HG02588 (cell line): ENCODE results near the gene LOXL3.

Experiments
- ATAC-seq: cut with Tn5 transposase; IDR thresholded peaks from one replicate; pipeline ENCODE4 v1.9.1; 2021; ENCODE audit warnings: mild to moderate bottlenecking, moderate library complexity; ENCODE audit not compliant: unreplicated experiment

The LOXL3 gene

DNA sequence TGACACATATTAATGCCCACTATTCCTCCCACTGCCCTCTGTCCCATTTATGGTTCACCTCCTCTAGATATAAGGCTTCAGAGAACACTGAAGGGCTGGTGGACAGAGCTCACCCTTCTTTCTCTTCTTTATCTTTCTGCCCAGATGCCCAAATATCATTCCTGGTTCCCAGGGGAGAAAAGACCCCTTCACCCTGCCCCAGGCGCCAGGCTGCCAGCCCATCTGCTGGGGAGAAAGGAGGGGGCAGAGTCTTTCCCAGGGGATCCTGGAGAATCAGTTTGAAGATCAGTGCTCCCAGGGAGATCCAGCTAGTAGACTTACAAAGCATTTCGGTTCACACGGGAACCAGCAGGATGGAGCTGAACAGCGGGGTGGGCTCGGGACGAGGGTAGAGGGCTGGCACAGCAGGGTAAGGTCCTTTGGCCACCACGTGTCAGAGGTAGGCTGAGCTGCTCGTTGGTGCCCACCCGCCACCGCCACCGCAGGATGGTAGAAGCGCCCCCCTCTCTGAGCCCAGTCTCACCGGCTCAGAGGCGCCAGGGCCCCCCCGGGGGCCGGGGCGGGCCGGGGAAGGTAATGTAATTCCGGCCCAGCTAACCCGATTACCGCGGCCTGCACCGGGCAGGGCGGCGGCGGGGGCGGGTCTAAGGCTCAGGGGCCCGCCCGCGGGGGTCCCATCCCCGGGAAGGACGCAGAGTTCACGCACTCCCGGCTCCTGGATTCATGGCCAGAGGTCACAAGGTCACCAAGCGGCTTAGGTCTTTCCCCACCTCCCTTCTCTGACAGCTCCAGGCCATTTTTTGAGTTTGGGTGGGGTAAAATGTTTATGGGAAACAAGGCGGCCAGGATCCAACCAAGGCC is 40.8 kb downstream of the LOXL3 start:
- no peak for ATAC-seq

DNA sequence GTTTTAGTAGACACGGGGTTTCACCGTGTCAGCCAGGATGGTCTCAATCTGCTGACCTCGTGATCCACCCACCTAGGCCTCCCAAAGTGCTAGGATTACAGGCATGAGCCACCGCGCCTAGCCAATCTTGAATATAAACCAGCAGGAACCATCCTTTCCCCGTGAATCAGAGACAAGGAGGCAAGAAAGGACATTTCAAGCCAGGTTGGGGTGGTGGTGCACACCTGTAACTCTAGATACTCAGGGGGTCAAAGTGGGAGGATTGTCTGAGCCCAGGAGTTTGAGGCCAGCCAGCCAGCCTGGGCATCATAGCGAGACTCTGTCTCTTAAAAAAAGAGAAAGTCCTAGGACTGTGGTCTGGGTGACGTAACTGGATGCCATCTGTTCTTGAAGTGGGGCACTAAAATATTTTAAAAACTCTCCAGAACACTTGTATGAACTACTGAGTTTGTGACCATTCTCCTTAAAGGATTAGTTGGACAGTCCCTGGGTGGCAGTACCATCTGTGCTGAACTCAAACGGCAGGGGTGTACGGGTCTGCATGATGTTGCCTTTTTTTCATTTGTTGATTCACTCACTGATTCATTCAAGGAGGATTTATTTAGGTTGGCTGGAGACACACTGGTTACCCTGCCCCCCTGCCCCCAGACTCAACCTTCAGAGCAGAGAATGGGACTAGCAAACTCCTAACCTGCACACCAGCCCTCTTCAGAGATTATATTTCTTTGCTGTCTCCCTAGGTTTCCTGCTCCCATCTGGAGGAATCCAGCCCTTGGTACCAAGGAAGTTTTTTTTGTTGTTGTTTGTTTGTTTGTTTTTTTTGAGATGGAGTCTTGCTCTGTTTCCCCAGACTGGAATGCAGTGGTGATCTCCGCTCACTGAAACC is 42.4 kb downstream of the LOXL3 start:
- ATAC-seq: no peak

DNA sequence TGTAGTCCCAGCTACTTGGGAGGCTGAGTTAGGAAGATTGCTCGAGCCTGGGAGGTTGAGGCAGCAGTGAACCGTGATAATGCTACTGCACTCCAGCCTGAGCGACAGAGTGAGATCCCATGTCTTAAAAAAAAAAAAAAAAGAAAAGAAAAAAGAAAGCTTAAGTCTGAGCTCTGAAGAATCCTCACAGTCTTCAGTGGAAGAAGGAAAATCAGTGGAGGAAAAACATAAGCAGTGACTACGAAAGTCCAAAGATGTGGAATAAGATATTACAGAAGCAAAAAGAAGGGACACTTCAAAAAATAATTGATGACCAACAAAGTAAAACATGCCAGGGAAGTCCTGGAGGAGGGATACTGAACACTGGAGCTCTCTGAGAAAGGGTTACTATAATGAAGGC is 43.5 kb downstream of the LOXL3 start:
- ATAC-seq: no peak

DNA sequence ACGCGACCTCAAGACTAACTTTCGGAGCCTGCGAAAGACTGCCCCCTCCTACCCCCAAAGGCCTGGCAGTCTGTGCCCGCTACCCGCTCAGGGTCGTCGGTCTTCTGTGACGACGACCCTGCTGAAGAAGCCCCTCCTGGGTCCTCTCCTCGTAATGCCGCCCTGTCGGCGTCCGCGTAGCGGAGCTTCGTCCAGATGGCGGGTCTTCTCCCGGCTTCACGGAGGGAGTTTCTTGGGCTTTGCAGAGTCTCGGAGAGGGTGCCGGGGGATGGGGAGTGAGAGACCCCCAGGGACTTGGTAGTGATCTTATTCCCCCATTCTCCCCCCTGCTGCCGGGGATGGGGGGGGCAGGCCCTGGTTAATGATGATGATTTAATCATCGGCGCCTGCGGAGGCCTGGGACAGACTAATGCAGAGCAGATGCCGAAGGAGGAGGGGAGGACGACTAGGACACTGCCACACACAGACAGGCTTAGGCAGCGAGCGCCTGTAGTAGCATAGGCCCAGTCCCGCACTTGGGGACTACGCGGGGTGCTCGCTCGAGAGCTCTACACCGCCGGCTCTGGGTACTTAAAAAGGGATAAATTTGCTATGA is 45.7 kb downstream of the LOXL3 start:
- ATAC-seq: no peak

DNA sequence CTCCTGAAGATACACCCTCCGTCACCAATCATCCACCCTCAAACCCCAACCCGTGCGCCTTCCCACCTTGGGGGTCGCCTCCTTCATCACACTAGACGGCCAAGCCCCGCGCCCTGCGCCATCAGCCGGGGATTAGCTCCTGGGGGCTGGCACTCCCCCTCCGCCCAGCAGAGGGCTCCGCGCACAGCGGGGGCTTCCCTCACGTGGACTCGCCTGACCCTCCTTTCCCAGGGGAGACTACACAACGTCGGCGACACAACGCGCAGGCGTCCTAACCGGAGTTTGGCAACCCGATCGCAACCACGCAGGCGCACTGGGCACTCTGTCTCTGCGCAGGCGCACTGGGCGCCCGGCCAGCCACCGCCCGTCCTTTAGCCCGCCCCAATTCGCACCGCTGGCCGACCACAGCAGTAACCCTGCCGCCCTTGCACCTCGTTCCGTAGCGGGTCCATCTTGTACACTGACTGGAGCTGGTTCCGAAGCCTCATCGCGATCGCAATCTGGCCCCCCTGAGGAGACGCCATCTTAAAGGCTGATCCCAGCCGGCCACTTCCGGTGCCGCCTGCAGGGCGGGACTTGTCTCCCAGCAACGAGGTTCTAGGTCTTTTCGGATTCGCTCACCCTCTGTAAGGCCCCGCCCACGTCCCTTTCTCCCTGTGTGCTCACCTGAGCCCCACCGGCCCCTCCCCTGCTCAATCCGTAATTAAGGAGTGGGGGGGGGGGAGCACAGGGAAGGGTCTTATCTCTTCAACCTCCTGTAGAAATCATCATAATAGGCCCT is 46.4 kb downstream of the LOXL3 start, which contains the start of gene PCGF1:
PCGF1 (minus strand) TSS at position 551 of the 781 bp plus-strand sequence; CDS start at position 524, 27 bp downstream.
- peak; percentile 88 for ATAC-seq

DNA sequence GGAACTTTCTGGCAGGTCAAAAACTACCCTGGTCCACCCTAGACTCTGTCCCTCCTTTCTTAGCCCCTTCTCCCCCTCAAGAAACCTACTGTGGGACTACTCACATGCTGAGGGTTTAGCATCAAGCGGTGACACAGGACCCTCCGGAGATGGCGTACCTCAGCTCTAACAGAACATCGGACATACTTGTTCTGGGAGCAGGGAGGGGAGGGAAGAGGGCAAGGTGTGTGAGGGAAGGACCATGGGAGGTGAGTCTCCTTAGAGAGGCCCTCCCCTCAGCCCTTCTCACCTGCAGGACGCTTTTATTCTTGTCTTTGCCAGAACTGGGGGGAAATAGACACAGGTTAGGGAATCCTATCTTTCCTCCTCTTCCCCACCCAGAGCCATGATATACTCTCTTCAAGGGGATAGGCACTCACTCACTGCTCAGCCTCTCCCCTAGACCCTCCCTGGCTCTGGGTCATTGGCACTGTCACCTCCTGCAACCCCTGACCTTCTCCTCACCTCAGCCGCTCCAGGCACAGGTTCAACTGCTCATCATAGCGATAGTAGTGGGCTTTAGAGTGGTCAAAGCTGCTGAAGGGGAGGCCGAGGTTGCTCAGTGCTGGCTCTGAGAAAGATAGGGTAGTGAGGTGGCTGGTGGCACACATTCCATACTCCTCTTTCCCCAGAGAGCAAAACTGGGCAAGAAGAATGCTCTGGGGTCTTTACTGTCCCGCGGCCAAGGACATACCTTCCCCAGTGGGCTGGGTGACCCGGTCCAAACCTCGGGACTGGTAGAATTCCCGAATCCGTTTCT is 48.1 kb downstream of the LOXL3 start:
- no peak for ATAC-seq

DNA sequence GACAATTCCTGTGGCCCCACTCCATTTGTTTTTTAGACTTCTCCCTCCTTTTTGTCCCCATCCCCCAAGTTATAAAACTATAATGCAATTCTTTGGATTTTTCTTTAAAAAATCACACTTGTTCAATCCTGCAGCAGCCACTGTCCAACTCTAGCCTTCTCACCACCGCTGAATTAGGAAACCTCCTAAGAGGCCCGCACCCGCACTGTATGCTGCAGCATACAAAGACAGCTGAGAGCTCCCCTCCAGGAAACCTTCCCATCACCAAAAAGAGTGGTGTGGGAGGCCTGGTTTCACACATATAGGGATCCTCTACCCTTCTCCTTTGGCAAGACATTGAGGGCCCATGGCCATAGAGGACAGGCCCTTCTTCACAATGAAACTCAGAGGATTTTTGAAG is 49.2 kb downstream of the LOXL3 start:
- ATAC-seq: no peak

DNA sequence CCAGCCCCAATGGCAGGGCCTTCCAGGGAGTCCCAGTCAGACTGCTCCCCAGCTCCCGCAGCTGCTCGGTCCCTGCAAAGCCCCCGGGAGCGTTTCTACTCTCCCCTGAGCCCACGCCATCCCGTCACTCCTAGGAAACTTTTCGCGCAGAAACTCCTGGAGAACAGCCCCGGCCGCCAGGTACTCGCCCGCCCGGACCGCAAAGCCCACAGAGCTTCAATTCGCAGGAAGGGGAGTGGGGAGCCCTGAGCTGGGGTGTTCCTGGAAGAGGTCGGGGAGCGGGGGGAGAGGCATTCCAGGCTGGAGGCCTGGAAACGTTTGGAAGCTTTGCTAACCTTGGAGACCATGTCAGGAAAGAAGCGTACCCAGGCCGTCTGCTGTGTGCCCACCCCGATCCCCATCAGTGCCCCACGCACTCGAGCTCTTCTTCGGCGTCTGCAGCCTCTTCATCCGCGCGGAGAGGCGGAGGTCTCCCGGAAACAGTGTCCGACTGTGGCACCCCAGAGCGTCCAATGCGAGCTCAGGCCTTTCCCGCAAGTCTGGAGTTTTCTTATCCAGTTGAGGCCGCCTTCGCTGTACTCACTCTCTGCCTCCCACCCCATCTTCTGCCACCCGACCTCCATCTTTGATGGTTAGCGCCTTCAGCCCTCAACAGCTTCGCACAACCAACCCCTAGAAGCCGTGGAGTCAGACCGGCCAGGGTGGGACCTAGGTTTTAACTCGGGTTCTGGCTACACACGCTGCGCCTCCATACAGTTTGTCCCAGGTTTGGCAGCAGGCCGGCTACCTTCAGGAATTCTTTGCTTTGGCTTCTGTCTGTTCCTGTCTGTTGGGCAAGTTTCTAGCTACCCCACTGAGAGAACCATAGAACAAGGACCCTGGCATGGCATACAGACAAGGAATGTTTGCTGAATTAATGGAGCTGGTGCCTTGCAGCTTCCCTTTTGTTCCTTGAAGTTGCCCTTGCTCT is 50.0 kb downstream of the LOXL3 start:
- no peak for ATAC-seq

DNA sequence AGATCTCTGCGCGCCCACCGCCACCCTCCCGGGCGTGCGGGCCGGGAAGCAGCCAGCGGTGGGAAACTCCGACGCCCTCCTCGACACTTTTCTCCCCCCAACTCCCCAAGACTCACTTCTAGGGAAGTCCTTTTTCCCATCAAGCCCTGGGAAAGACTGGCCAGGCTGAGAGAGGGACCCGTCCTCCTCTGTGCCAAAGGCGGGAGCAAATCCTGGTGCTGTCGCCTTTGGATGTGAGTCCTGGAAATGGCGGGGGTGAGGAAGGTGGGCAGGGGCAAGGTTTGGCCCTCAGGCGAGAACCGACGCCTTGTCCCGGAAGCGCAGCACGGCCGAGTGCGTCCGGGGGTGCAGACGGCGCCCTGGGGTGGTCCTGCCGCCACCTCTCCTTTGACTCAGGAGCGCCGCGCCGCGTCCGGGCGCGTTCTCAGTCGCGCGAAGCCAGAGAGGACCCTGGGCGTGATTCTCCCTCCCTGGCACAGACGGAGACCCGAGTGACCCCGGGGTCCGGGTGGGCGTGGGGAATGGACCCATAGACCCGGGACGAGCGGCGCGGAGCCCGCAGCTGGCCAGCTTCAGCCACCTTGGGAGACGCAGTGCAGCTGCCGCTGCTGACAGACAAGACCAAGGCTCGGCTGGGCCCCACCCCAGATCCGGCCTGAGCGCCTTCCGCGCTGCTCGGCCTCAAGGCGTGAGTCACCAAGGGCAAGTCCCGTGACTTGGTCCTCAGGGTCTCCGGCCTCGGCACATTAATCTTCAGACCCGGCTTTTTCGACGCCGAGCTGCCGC is 50.8 kb downstream of the LOXL3 start:
- ATAC-seq: peak; percentile 27

DNA sequence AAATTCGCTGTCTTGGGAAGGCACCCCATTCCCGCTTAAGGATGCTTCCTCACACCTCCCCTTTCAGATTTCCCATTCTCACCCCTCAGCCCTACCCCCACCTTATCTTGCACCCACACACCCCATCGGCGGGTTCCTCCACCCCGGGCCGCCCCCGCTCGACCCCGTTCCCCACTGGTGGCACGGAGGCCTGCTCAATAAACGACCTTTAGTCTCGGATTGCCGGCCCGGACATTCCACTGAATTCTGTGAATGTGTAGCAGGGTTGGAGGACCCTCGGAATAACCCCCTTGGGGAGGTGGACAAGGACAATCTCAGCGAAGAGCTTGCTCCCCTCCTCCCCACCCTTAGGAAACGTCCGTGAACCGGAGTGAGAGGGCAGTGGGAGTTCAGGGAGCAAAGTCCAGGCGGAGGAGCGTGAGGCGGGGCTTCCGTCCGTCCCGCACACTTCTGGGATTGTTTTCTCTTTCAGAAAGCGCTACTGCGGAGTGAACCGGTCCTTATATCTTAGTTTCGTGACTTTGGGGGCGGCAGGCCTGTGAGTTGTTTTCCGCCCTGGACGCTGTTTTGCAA is 51.5 kb downstream of the LOXL3 start:
- ATAC-seq: no peak

DNA sequence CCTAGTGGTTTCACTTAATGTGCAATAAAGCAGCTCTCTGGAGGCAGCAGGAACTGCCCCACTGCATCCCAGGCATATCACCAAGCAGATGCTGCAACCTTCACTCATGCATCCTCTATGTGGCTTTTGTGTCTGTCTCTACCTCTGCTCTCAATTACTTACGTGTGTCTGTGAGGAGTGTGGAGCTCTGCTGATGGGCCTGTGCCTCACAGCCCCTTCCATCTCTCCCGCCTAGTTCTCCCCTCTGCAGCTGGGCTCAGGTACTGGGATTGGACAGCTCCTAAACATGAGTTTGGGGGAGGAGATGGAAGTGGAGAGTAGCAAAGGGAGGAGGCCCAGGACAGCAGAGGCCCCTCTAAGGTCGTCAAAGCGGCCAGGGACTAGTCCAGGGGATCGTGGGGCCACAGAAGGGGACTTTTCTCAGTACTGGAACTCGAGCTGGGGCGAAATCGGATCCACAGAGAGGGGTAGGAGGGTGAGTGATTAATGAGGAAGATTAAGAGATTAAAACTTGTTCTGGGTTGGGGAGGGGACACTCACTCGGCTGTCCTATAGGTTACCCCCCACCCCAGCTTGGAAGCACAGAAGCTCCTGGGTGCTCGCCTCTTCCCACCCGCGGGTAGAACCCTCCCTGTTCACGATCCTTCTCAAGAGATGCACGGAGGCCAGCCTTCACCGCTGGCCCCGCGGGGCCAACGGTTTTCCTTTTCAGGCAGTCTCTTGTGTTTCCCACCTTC is 52.2 kb downstream of the LOXL3 start:
- ATAC-seq: no peak

DNA sequence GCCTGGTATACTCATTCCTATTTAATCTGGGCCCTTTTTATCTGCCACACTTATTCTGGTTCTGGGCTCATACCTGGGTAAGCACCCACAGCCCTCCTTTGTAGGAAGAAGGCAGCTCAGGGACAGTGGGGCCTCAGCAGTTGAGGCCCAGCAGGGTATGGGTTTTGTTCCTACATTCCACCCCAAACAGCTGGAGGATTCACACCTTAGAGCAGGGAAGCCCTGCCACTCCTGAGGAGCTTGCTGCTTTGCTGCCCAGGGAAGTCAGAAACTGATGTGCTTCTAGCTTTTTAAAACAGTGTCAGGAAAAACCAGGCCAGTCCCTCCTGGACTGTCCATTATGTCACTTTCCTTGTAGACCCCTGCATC is 53.2 kb downstream of the LOXL3 start:
- no peak for ATAC-seq

DNA sequence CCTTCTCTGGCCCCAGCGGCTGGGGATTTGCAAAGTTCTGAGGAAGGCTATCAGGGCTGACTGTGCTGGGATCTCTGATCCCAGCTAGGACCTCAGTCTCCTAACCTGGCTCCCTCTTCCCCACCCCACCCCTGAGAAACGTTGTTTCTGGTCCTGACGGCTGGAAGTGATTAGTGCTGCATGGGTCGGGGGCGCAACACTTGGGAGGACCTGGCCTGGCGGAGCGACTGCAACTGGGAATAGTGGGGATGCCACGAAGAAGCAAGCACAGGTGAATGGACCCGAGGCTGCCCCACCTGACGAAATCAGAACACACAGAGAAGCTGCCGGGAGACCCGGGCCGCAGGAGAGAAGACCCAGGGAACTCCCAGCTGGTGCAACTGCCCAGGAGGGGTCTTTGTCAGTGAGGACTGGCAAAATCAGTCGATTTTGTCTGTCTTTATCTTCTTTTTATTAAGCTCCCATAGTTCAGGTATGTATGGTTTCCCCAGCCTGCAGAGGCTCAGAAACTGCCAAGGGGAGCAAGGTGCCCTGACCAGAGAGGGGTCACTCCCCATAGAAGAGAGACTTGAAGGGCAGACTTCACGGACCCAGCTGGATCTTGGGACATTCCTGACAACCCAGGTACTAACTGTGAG is 53.7 kb downstream of the LOXL3 start:
- ATAC-seq: no peak

DNA sequence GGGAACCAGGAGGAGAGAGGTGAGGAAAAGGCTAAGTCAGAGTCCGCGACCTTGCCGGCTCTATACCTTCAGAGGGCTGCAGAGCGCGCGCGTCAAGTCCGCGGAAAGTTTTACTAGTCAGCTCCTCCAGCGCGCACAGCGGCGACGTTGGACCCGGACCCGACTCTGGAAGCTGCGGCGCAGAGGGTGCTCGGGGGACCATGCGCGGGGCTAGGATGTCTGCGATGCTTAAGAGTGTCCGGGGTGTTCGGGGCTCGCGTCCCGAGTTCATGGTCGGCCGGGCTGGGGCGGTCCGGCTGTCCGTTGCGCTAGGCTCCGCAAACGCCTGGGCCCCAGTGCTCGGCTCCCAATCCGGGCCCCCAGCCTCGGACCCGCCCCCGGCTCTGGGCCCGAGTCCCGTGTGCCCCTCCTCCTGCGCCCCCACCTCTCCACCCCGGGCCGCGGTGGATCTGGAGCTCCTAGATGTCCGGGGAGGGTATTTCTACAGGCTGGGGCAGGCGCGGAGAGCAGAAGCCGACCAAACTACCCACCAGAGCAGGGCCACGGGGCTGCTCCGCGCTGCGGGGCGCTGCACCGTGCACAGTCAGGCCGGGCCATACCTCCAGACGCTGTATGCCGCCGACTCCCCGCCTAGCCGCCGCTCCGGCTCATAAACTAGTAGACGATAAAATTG is 54.3 kb downstream of the LOXL3 start, which contains the start of gene LBX2:
LBX2 (minus strand) TSS at position 337 of the 673 bp plus-strand sequence; CDS start at position 271, 66 bp downstream.
- ATAC-seq: no peak

DNA sequence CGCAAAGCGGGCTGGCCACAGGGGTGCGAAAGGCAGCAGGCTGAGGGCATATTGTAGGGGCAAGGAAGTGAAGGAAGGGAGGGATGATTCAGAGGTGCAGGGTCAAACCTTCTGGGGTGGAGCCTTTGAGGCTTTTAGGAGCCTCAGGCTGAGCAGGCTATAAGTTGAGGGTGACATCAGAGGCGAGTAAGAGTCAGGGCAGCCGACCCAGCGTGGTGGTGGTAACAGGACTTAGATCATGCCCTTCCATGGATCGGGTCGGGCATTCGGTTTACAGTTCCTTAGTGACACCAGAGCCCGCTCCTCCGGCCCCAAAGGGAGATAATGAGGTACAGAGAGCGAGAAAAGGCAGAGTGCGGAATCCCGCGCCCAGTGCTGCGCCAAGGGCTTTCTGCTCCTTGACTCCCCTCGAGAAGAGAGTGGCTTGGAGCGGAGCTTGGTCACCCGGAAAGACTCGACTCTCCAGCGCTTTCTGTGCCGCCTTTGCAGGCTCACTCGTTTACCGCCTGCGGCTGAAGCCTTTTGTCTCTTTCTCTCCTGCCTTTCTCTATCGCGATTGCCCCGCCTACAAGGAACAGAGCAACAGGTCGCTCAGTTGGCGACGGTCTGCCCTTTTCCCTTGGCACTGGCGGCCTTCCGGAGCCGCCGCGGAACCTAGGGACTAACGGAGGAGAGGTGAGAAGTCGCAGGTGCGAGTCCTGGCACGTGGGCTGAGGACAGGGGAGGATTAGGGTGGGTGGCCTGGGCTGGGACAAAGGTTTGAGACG is 55.1 kb downstream of the LOXL3 start:
- no peak for ATAC-seq
